Neural progenitor cell (in vitro differentiated cells): Measurements from ENCODE around the gene KIRREL3. TPM values are rescaled to one million over a fixed set of nuclear protein-coding genes. Genes with fewer than 3 reads are reported as not detected.

Experiments used
- DNase-seq: peaks from one replicate; pipeline ENCODE4 v3.0.0-alpha.2; 2016; ENCODE audit warnings: low spot score
- H2AFZ ChIP-seq: fragments of 200-600 bp; sonication (generic); replicated peaks from 2 replicates; pipeline ENCODE4 v1.6.1; 2016; ENCODE audit warnings: antibody characterized with exemption
- H3F3A ChIP-seq: fragments of 200-600 bp; sonication (generic); 2 replicates; pipeline ENCODE4 v1.6.1; 2016; ENCODE audit warnings: antibody characterized with exemption, low read depth
- H3K27ac ChIP-seq: fragments of 200-600 bp; sonication (generic); 2 replicates; pipeline ENCODE4 v1.5.1; 2016; ENCODE audit warnings: mild to moderate bottlenecking
- H3K27me3 ChIP-seq: fragments of 200-600 bp; sonication (generic); 2 replicates; pipeline ENCODE4 v1.6.1; 2016; ENCODE audit warnings: mild to moderate bottlenecking, moderate library complexity
- H3K36me3 ChIP-seq: fragments of 200-600 bp; sonication (generic); 2 replicates; pipeline ENCODE4 v1.5.1; 2016
- H3K4me1 ChIP-seq: fragments of 200-600 bp; sonication (generic); 2 replicates; pipeline ENCODE4 v1.6.1; 2016; ENCODE audit warnings: mixed run types
- H3K4me2 ChIP-seq: fragments of 200-600 bp; sonication (generic); 2 replicates; pipeline ENCODE4 v1.6.1; 2016
- H3K4me3 ChIP-seq: fragments of 200-600 bp; sonication (generic); 2 replicates; pipeline ENCODE4 v1.5.1; 2016
- H3K79me2 ChIP-seq: fragments of 200-600 bp; sonication (generic); 2 replicates; pipeline ENCODE4 v1.6.1; 2016; ENCODE audit warnings: low read depth
- H3K9ac ChIP-seq: fragments of 200-600 bp; sonication (generic); 2 replicates; pipeline ENCODE4 v1.6.1; 2016
- H3K9me3 ChIP-seq: fragments of 200-600 bp; sonication (generic); 2 replicates; pipeline ENCODE4 v1.5.1; 2016; ENCODE audit warnings: low read depth
- H4K20me1 ChIP-seq: fragments of 200-600 bp; sonication (generic); 2 replicates; pipeline ENCODE4 v1.6.1; 2016; ENCODE audit warnings: low read depth
- H3K27ac Mint-ChIP-seq: 3 replicates; pipeline ENCODE4 v1.8.0; 2021; ENCODE audit warnings: mixed read lengths
- H3K27me3 Mint-ChIP-seq: 2 replicates; pipeline ENCODE4 v1.8.0; 2022; ENCODE audit warnings: low read depth, mild to moderate bottlenecking, inconsistent platforms, moderate library complexity, mixed read lengths; ENCODE audit not compliant: insufficient read depth
- H3K36me3 Mint-ChIP-seq: 3 replicates; pipeline ENCODE4 v1.8.0; 2021; ENCODE audit warnings: mixed read lengths
- H3K4me1 Mint-ChIP-seq: 3 replicates; pipeline ENCODE4 v1.8.0; 2021; ENCODE audit warnings: mixed read lengths
- H3K4me3 Mint-ChIP-seq: 3 replicates; pipeline ENCODE4 v1.8.0; 2021; ENCODE audit warnings: mild to moderate bottlenecking, moderate library complexity, mixed read lengths
- H3K9me3 Mint-ChIP-seq: 3 replicates; pipeline ENCODE4 v1.8.0; 2020; ENCODE audit warnings: mixed read lengths
- EZH2 ChIP-seq: fragments of 200-600 bp; sonication (generic); IDR thresholded peaks from 2 replicates; pipeline ENCODE4 v1.6.1; 2017; ENCODE audit warnings: antibody characterized with exemption, mild to moderate bottlenecking, moderate library complexity
- EZH2phosphoT487 ChIP-seq: fragments of 200-600 bp; sonication (generic); IDR thresholded peaks from 2 replicates; pipeline ENCODE4 v1.6.1; 2017; ENCODE audit warnings: antibody characterized with exemption
- total RNA-seq: library from RNA; depleted of rRNA; stranded (reverse); fragments of >200 nt; gene quantifications from 2 replicates; pipeline ENCODE4 v1.2.3, GENCODE V29; 2015; ENCODE audit warnings: low replicate concordance
- TF ChIP-seq, protein P1 (sequence below): fragments of 200-600 bp; sonication (generic); IDR thresholded peaks from 2 replicates; pipeline ENCODE4 v1.5.1; 2017; ENCODE audit warnings: antibody characterized with exemption, mild to moderate bottlenecking

The KIRREL3 gene
- total RNA-seq, 1 donor from 2014 or later: 1.1 TPM

DNA sequence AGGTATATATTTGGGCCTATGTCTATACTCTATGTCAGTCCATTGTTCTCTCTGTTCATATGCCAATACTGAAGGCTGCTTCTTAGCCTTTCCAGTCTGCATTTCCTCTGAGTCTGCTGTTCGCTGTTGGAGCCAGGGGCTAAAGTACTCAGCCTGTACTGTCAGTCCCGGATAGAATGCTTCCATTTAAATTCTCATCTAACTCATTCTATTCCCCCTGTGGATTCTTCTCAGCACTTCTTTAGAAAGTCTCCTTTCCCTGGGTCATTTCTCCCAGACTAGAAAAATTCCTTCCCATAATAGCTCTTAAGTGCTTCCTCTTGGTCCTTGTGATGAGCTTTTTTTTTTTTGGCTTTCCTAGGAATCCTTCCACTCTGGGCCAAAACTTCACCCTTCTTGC, 293.1 kb downstream of the KIRREL3 start:
- Histone ChIP-seq H3F3A (no peaks in the 10 kb centered on the region), H3K9ac (no peak overlapping the region), H3K9me3 (no peaks in the 10 kb centered on the region), H3K4me1 (peaks cover 4% of the 10 kb centered on the region), H3K36me3 (no peaks in the 10 kb centered on the region), H3K27ac (no peak overlapping the region), H3K27me3 (no peaks in the 10 kb centered on the region), H2AFZ (no peak overlapping the region), H3K4me2 (no peak overlapping the region), H3K4me3 (no peak overlapping the region), H3K79me2 (no peaks in the 10 kb centered on the region), H4K20me1 (no peaks in the 10 kb centered on the region)
- Mint-ChIP-seq H3K27me3 (peaks cover 5% of the 10 kb centered on the region), H3K9me3 (no peaks in the 10 kb centered on the region), H3K27ac (no peak overlapping the region), H3K4me3 (no peak overlapping the region), H3K4me1 (peaks cover 21% of the 10 kb centered on the region), H3K36me3 (no peaks in the 10 kb centered on the region)
- TF ChIP-seq EZH2: no peak
- no peak for TF ChIP-seq EZH2phosphoT487
- TF ChIP-seq, protein P1, sequence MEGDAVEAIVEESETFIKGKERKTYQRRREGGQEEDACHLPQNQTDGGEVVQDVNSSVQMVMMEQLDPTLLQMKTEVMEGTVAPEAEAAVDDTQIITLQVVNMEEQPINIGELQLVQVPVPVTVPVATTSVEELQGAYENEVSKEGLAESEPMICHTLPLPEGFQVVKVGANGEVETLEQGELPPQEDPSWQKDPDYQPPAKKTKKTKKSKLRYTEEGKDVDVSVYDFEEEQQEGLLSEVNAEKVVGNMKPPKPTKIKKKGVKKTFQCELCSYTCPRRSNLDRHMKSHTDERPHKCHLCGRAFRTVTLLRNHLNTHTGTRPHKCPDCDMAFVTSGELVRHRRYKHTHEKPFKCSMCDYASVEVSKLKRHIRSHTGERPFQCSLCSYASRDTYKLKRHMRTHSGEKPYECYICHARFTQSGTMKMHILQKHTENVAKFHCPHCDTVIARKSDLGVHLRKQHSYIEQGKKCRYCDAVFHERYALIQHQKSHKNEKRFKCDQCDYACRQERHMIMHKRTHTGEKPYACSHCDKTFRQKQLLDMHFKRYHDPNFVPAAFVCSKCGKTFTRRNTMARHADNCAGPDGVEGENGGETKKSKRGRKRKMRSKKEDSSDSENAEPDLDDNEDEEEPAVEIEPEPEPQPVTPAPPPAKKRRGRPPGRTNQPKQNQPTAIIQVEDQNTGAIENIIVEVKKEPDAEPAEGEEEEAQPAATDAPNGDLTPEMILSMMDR: no peak
- DNase-seq: no peak

DNA sequence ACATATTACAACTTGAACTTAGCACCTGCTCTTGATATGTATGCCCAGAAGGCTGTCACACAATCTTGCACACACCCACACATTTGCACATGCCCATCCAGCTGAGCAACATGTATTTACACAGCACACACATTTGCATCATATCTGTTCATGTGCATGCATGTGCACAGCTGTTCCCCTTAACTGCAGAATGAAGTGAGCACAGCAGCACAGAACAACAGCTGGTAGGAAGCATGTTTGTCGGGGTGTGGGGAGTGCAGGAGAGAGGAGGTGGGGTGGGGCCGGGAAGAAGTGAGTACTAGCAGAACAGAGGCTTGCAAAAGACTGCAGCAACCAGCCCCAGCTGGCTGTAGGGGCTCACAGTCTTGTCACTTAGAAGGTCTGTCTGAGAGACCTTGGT, 296.5 kb downstream of the KIRREL3 start:
- Histone ChIP-seq H2AFZ (no peak overlapping the region), H3K36me3 (no peaks in the 10 kb centered on the region), H3K4me3 (no peak overlapping the region), H3K27ac (no peak overlapping the region), H3F3A (peaks cover 19% of the 10 kb centered on the region), H3K79me2 (no peaks in the 10 kb centered on the region), H3K9me3 (no peaks in the 10 kb centered on the region), H3K9ac (no peak overlapping the region), H3K4me1 (peaks cover 29% of the 10 kb centered on the region), H3K4me2 (no peak overlapping the region), H4K20me1 (no peaks in the 10 kb centered on the region), H3K27me3 (no peaks in the 10 kb centered on the region)
- H3K36me3 Mint-ChIP-seq: no peaks in the 10 kb centered on the region
- no peaks in the 10 kb centered on the region for H3K9me3 Mint-ChIP-seq
- DNase-seq: no peak
- no peak overlapping the region for H3K27ac Mint-ChIP-seq
- H3K4me3 Mint-ChIP-seq: no peak overlapping the region
- H3K27me3 Mint-ChIP-seq: no peaks in the 10 kb centered on the region
- peaks cover 44% of the 10 kb centered on the region for H3K4me1 Mint-ChIP-seq
- no peak for TF ChIP-seq EZH2phosphoT487
- TF ChIP-seq, protein P1: no peak
- no peak for TF ChIP-seq EZH2

DNA sequence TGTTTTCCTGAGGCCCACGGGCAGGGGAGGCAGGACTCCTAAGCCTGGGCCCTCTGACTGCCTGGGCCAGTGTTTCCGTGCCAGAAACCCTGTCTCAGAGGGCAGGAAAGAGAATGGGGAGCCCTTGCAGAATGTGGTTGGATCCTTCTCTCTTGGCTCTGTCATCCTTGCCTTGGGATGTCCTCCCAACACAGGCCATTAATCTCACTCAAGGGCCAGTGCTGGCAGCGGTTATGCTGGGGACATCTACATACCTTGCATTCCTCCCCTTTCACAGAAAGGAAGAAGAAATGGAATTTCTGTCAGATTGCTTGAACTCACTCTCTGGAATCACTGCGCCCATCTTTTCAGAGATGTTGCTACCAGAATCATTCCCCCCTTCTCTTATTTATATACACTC, 296.9 kb downstream of the KIRREL3 start:
- Mint-ChIP-seq H3K9me3 (no peaks in the 10 kb centered on the region), H3K36me3 (no peaks in the 10 kb centered on the region), H3K27ac (no peak overlapping the region), H3K4me1 (peaks cover 42% of the 10 kb centered on the region), H3K27me3 (no peaks in the 10 kb centered on the region), H3K4me3 (no peak overlapping the region)
- Histone ChIP-seq H3K27me3 (no peaks in the 10 kb centered on the region), H2AFZ (no peak overlapping the region), H3K4me2 (no peak overlapping the region), H3K79me2 (no peaks in the 10 kb centered on the region), H3K4me1 (peaks cover 29% of the 10 kb centered on the region), H3F3A (peaks cover 19% of the 10 kb centered on the region), H3K9ac (no peak overlapping the region), H4K20me1 (no peaks in the 10 kb centered on the region), H3K27ac (no peak overlapping the region), H3K36me3 (no peaks in the 10 kb centered on the region), H3K9me3 (no peaks in the 10 kb centered on the region), H3K4me3 (no peak overlapping the region)
- DNase-seq: no peak
- TF ChIP-seq EZH2phosphoT487 (no peak), EZH2 (no peak)
- TF ChIP-seq, protein P1: no peak
